ENCODE data around the gene PHLDA1. TPM values are rescaled to one million over a fixed set of nuclear protein-coding genes. Genes with fewer than 3 reads are reported as not detected.

The PHLDA1 gene
- total and polyA plus RNA-seq, 9 donors = 3.8 to 37.7 (median 13.1) TPM

DNA sequence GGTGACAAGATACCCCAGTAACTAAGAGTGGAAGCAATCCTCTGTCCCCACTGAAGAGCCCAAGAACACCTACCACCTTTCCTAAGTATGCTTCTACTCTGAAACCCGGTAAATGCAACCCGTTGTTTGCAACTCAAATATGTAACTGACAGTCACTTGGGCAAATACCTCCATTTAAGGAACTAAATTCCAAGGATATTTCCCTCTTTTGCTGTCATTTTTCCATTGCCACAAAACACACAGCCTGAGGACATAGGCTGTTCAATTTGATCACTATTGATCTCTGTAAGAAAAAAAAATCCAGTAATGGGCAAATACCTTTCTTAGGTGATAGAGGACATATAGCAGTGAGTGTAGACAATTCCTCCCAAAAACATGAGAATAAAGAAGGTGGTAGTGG is 6.6 kb upstream of the PHLDA1 start:
- WGBS, 3 donors = 43 to 60% (median 44%) methylated on average over 2 of the region's 2 CpGs
- H3K9me3 ChIP-seq = no peaks in the 10 kb centered on the region
- no peak for DNase-seq
- TF ChIP-seq EP300 (IDR thresholded peaks at IDR 0.05) = no peak
- TF ChIP-seq, protein P1, sequence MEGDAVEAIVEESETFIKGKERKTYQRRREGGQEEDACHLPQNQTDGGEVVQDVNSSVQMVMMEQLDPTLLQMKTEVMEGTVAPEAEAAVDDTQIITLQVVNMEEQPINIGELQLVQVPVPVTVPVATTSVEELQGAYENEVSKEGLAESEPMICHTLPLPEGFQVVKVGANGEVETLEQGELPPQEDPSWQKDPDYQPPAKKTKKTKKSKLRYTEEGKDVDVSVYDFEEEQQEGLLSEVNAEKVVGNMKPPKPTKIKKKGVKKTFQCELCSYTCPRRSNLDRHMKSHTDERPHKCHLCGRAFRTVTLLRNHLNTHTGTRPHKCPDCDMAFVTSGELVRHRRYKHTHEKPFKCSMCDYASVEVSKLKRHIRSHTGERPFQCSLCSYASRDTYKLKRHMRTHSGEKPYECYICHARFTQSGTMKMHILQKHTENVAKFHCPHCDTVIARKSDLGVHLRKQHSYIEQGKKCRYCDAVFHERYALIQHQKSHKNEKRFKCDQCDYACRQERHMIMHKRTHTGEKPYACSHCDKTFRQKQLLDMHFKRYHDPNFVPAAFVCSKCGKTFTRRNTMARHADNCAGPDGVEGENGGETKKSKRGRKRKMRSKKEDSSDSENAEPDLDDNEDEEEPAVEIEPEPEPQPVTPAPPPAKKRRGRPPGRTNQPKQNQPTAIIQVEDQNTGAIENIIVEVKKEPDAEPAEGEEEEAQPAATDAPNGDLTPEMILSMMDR (IDR thresholded peaks at IDR 0.05) = no peak
- intact Hi-C loops (cut with DNase I) = loop anchor here in 1 of 4 donors (10.0 kb wide), 2 partner anchors 223 to 513 kb away; no protein-coding TSS in a partner anchor
- H3K4me3 ChIP-seq = no peak overlapping the region
- no peaks in the 10 kb centered on the region for H3K27me3 ChIP-seq
- H3K4me1 ChIP-seq (ENCODE audit: insufficient read depth) = peaks cover 2% of the 10 kb centered on the region
- no peak overlapping the region for H3K27ac ChIP-seq
- H3K36me3 ChIP-seq = no peaks in the 10 kb centered on the region

DNA sequence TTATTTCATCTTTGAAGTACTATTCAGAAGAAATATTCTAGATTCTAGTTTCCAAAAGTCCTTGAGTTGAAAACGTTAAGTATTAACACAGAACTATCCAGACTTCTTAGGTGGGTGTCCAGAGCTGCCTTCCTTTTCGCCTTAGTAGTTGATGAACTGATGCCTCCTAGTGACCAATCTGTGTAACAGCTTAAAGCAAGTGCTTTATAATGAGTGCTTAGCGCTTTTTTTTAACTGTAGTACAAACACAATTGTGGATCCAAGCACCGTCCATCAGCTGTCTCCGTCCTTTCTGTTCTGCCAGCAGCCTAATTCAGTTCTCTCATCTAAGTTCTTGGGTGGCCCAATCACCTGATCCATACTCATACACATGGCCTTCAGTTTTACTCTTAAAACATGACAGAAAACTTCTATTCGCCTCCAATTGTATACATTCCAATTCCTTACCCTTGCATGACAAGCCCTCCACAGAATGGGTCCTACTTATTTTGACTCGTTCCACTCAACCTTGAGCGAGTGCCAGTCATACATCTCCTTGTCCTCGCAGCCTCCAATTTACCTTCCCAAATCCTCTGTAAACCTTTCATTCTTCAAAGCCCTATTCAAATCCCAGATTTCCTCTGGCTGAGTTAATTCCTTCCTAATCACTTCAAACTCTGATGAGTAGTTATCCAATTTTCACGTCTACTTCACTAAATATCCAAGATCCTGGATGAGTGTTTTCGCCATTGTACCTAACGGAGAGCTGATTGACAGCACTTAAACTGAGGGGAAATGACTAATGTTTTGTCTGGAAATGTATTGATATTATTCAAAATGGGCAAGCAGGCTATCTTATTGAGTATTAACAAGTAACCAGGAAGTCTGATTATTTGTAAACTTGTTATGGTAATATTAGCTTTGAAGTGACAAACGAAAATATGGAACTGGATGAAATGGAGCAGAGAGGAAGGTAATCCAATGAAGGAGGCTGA is 5.8 kb upstream of the PHLDA1 start:
- Histone ChIP-seq H3K27me3 (no peaks in the 10 kb centered on the region), H3K4me1 (ENCODE audit: insufficient read depth) (peaks cover 5% of the 10 kb centered on the region), H3K4me3 (no peak overlapping the region), H3K27ac (no peak overlapping the region), H3K9me3 (no peaks in the 10 kb centered on the region), H3K36me3 (no peaks in the 10 kb centered on the region)
- TF ChIP-seq, protein P1 (IDR thresholded peaks at IDR 0.05) = peak; percentile 58 to 88 (median 82)
- TF ChIP-seq EP300 (IDR thresholded peaks at IDR 0.05) = no peak
- DNase-seq = peak in 1 of 5 donors; percentile 49
- intact Hi-C loops (cut with DNase I) = loop anchor here in 1 of 4 donors (10.0 kb wide), 2 partner anchors 223 to 513 kb away; no protein-coding TSS in a partner anchor
- 25 to 33% (median 29%) methylated on average over 13 of the region's 13 CpGs for WGBS, 3 donors

DNA sequence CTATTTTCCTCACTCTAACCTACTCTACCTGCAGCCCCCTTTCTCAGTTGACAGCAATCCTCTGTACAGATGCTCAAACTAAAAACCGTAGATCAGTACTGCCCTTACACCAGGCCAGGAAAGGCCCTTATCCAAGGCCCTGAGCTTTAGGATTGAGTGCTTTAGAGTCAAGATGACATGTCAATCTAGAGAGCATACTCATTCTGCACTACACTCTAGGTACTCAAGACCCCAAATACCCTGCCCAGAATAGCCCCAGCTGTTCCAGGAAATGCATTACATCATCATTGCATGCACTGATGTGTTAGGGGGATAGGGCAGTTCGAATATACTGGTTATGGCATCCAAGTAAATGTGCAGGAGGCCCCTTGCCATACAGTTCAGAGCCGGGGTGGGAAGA is 3.5 kb upstream of the PHLDA1 start:
- 79 to 85% (median 81%) methylated on average over 3 of the region's 3 CpGs for WGBS, 3 donors
- intact Hi-C loops (cut with DNase I) = loop anchor here in 1 of 4 donors (10.0 kb wide), 2 partner anchors 220 to 510 kb away; no protein-coding TSS in a partner anchor
- TF ChIP-seq POLR2A (IDR thresholded peaks at IDR 0.05) (no peak), EP300 (IDR thresholded peaks at IDR 0.05) (no peak)
- TF ChIP-seq, protein P1 (IDR thresholded peaks at IDR 0.05) = no peak
- Histone ChIP-seq H3K27me3 (no peaks in the 10 kb centered on the region), H3K4me3 (no peak overlapping the region), H3K4me1 (ENCODE audit: insufficient read depth) (peaks cover 5% of the 10 kb centered on the region), H3K36me3 (no peaks in the 10 kb centered on the region), H3K27ac (no peak overlapping the region), H3K9me3 (no peaks in the 10 kb centered on the region)
- DNase-seq = no peak

DNA sequence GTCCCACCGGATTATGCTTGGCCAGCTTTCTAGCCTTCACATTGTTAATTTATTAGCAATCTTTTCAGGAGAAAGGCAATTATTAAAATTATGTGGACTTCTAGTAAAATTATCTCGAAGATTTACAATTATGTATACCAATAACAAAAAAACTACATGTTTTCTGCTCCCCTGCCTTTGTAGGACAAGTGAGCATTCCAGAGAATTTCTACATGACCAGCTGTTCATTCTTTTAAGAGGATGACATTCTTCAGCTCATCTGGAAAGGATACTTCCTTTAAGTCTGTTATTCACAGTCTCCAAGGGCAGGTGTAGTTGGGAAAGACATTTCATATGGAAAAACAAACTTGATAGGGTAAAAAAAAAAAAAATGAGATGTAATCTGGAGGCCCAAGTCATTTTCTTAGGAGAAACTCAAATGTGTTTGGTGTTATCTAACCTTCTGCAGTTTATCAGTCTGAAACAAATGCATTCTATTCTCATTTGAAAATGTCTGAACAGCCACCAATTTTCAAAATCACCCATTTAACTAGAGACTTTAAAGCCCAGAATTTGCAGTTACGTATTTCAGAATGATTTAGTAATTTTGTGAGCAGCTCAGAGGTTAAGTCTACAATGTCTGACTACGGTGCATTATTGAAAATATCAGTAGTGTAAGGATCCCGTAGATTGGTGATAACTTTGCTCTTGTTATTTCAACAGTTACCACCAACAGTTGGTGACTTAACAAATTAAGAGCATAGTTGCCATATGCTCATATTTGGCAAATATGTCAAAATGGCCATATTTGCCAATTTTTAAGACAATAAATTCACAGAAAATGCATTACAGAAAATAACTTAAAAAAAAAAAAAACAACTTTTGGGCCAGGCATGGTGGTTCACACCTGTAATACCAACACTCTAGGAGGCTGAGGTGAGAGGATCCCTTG is 1.8 kb upstream of the PHLDA1 start:
- peak overlapping the region; percentile 56 for H3K4me3 ChIP-seq
- WGBS, 3 donors = 58 to 60% (median 59%) methylated on average over 5 of the region's 5 CpGs
- intact Hi-C loops (cut with DNase I) = loop anchor here in 2 of 4 donors (5.0 to 10.0 kb wide), 3 partner anchors 219 to 521 kb away; partner anchors contain the start of gene KRR1 (in 1 of the 2)
- TF ChIP-seq POLR2A (IDR thresholded peaks at IDR 0.05) (no peak), EP300 (IDR thresholded peaks at IDR 0.05) (no peak)
- TF ChIP-seq, protein P1 (IDR thresholded peaks at IDR 0.05) = no peak
- H3K36me3 ChIP-seq = no peaks in the 10 kb centered on the region
- no peaks in the 10 kb centered on the region for H3K27me3 ChIP-seq
- peaks cover 5% of the 10 kb centered on the region for H3K4me1 ChIP-seq (ENCODE audit: insufficient read depth)
- H3K9me3 ChIP-seq = no peaks in the 10 kb centered on the region
- DNase-seq = no peak
- peak overlapping the region in 1 of 2 donors; percentile 94 for H3K27ac ChIP-seq
